ENCODE data around the gene TEX19.
"Not testable (repeated sequence)": the region's sequence is repeated elsewhere in the genome, so short reads cannot be mapped to it uniquely, and the experiment has no call there.

Gene TEX19

DNA sequence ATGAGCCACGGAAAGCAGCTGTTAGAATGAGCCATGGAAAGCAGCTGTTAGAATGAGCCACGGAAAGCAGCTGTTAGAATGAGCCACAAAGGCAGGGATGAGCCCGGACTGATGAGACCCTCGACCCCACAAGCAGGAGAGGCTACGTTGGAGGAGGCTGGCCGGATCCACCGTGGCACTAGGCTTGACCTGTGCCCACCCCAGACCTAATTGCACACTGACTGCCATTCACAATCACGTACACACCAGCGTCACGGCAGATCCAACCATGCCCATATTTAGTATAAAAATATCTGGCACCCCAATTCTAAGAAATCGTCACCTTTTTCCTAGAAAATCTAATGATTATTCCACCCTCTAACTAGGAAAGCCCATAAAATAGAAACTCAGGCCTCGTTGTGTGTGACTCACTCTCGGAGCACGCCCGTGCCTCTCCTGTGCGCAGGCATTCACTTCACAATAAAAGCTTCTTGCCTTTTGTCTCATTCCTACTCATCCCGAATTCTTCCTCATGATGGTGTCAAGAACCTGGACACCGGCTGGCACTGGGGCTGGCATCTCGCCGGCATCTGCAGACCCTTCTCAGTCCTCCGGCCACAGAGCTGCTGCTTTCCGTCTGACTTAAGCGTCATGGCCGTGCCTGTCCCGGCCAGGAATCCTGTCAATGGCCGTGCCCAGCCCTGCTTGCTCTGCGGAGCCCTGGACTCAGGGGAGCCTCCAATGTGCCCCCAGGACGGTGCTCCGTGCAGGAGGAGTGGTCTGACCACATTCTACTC, 20.0 kb upstream of the TEX19 start:
- peak; percentile 91 for DNase-seq

DNA sequence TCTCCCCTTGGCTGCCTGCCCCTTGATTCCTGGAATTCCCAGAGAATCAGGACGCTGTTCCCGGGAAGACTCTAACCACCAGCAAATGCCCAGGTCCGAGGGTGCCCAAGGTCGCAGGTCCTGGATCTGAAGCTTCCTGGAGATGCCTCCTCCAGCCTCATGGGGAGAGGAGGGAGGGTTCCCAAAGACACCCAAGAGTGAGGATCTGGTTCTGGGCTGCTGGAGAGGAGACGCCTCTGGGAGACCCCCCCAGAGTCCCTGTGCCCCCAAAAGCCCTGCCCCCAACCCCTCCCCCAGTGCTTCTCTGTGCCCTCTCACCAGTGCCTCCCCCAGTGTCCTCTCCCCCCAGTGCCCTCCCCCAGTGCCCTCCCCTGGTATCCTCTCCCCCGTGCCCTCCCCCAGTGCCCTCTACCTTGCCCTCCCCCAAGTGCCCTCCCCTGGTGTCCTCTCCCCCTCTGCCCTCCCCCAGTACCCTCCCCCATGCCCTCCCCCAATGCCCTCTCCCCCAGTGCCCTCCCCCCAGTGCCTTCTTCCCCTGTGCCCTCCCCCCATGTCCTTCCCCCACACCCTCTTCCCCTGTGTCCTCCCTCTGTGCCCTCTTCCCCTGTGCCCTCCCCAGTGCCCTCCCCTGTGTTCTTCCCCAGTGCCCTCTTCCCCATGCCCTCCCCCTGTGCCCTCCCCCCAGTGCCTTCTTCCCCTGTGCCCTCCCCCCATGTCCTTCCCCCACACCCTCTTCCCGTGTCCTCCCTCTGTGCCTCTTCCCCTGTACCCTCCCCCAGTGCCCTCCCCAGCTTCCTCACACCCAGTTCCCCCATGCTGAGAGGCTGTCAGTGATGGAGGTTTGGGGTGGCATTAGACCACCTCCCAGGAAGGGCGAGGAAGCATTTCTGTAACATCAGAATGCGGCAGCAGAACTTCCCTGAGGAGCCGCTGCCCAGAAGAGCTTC, 19.1 kb upstream of the TEX19 start:
- no peak for DNase-seq

DNA sequence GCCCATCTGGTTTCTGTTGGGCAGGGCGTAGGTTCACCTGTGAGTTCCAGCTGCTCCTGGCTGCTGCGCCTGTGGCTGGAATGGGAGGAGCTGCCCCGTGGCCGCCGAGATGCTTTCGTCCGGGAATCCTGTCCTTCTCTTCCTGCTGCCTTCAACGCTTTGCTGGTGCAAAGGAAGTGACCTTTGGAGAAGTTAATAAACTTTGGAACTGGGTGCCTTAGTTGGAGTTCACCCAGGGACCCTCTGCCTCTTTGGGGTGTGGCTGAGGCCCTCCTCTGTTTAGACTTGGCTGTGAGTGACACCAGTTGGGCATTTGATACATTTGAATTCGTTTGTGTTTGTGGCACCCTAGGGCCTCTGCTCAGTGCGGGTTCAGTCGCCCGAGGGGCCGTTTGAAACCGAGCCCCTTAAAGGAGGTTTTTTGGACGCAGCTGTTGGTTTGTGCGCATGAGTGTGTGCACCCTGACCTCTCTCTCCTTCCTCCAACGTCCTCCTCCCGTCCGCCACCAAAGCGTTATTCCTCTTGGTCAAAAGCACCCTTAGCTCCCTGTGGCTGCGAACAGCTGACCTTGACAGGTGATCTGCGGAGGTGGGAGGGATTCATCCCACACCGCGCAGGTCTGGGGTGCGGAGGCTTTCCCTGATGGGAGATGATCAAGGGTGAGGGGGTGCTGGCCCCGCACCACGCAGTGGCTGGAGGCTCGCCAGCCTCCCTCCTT, 16.5 kb upstream of the TEX19 start:
- no peak for DNase-seq

DNA sequence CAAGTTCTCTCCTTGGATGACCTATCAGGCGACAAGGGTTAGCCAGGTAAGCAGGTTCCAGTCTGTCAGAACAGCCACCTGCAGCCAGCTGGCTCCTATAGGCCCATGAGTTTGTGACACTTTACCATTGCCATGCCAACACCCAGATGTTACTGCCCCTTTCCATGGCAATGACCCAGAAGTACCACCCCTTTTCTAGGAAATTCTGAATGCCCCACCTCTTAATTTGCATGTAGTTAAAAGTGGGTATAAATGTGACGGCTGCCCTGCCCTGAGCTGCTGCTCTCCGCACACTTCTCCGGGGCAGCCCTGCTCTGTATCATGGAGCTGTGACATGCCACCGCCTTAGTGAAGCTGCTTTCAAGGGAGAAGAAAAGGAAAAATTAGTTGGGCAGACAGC, 15.5 kb upstream of the TEX19 start:
- DNase-seq = peak; percentile 28

DNA sequence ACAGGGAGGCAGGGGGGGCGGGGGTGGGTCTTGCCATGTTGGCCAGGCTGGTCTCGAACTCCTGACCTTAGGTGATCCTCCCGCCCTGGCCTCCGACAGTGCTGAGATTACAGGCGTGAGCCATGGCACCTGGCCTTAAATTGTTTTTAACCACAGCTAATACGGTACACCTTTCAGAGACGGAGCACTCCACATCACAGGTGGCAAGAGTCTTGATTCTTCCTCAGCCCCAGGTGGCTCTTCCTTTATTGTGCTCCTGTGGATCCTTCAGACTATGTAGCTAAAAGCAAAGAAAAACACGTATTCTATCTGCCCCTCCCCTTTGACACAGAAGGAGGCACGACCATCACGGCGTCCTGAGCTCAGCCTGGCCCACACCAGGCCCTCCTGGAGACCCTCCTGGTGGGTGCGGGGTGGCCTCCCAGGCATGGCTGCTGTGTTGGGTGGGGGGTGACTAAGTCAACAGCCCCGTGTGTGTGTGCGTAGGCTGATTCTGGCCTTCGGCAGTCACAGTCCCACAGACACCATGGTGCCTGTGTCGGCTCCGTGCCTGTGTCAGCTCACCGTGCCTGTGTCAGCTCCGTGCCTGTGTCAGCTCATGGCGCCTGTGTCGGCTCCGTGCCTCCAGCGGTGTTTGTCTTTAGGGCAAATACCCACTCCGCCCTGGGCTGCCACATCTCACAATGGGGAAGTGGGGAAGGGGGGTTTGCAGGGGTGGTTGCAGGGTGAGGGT, 14.7 kb upstream of the TEX19 start:
- no peak for DNase-seq

DNA sequence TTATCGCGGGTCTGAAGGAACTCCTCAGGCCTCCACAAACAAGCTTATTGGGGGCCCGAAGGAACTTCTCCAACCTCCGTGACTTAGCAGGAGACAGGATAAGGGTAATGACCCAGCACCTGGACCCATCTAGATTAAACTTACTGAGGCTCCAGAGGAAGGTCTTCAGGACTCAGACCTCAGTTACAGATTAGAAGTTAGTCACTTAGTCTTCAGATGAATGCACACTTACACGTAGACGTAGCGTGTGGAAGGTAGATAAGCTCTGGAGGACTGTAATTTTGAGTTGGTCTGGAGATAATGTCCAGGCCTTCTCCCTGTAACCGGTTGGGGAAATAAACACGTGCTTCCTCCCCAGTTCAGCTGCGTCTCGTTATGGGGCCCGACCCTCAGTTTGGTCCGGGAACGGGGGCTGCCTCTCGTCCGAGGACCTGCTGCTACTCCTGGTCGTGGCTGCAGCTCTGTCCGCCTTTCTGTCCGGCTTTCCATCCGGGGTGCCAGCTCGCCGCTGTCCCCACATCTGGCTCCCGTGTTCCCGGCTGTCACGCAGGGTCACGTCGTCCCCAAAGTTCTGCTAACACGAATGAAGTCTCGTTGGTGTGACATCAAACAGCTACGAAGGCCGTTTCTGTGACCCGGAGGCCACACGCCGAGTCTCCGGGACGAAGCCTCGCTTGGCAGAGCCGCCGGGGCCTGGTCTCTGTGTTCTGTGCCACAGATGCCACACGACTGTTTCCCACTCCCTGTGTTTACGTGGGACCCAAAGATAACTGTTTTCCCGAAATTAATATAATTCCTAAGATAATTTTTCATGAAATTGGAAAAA, 13.7 kb upstream of the TEX19 start:
- peak; percentile 70 for DNase-seq

DNA sequence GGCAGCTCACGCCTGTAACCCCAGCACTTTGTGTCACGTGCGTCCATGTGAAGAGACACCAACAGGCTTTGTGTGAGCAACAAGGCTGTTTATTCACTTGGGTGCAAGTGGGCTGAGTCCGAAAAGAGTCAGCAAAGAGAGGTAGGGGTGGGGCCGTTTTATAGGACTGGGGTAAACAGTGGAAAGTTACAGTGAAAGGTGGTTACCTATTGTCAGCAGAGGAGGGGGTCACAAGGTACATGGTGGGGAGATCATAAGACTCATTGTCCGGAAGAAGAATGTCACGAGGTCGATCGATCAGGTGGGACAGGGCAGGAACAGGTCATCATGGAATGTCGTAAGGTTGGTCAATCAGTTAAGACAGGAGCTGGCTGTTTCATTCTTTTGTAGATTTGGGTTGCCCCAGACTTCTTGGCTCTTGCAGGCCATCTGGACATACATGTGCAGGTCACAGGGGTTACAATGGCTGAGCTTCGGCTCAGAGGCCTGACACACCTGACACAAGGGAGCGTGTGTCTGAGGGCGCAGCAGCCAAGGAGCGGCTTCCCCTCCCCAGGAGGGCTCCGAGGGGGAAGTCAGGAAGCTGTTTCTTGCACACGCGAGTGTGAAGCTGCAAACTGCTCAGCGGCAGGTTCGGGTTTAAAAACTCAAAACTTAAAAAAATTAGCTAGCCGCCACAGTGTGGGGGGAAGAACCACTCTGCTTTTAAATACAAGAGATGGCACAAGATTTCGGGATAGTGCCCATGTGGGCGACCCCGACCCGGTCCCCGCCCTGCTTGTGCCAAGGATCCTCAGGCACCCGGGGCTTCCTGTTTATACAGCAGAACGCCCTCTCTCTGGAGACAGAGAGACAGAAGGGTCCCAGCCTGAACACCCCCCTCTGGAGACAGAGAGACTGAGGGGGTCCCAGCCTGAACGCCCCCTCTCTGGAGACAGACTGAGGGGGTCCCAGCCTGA, 12.4 kb upstream of the TEX19 start:
- no peak for DNase-seq

DNA sequence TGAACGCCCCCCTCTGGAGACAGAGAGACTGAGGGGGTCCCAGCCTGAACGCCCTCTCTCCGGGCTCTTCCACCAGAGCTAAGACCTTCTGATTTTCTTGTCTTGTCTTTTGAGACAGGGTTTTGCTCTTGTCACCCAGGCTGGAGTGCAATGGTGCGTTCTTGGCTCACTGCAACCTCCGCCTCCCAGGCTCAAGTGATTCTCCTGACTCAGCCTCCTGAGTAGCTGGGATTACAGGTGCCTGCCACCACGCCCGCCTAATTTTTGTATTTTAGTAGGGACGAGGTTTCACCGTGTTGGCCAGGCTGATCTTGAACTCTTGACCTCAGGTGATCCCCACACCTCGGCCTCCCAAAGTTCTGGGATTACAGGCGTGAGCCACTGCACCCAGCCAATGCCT, 11.1 kb upstream of the TEX19 start:
- DNase-seq = not testable (repeated sequence)

DNA sequence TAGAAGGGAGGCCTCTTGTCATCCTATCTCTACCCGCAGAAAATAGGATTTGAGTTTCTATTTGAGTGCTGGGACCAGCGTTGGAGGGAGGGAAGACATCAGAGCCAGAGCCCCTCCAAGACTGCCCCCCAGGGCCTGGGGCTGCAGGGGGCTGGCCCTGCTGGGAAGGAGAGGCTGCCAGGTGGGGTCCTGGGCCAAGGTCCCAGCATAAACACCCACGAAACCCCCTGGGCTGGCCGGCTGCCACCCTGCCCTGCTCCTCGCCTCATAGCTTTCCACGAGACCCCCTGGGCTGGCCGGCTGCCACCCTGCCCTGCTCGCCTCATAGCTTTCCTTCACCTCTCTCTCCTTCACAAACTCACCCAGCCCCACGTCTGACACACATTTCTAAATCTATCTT, 10.6 kb upstream of the TEX19 start:
- DNase-seq = no peak

DNA sequence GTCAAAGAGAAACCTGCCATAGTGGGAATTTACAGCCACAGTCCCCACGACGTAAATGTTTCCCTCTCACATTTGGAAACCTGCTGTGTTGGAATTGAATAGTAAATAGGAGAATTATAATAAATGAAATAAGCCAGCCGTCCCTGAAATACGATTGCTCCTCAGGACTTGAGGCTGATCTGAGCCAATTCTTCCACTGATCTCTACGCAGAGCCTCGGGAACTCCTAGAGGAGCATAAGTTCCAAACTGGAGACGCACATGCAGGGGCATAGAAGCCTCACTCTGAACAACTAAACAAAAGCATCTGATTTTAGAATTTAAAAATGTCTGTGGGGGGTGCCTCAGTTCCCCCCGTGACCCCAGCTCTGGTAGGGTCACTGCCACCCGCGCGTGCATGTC, 10.2 kb upstream of the TEX19 start:
- DNase-seq = no peak

DNA sequence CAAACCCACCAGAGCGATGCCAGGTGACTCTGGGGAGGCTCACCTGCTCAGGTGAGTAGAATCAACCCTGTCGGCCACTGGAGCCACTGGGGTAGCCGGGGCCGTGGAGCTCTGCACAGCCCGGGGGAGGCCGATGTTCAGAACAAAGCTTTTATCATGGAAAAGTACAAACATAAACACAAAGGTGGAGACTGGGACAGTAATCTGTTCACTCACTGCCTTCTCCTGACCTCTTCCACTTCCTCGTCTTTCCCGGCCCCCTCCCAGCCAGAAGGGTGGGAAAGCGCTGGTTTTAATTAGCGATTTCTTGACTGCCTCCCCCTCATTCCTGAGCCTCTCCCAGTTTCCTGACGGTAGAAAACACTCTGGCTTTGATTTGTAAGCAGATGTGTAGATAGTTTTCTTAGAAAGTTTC, 9.8 kb upstream of the TEX19 start:
- no peak for DNase-seq

DNA sequence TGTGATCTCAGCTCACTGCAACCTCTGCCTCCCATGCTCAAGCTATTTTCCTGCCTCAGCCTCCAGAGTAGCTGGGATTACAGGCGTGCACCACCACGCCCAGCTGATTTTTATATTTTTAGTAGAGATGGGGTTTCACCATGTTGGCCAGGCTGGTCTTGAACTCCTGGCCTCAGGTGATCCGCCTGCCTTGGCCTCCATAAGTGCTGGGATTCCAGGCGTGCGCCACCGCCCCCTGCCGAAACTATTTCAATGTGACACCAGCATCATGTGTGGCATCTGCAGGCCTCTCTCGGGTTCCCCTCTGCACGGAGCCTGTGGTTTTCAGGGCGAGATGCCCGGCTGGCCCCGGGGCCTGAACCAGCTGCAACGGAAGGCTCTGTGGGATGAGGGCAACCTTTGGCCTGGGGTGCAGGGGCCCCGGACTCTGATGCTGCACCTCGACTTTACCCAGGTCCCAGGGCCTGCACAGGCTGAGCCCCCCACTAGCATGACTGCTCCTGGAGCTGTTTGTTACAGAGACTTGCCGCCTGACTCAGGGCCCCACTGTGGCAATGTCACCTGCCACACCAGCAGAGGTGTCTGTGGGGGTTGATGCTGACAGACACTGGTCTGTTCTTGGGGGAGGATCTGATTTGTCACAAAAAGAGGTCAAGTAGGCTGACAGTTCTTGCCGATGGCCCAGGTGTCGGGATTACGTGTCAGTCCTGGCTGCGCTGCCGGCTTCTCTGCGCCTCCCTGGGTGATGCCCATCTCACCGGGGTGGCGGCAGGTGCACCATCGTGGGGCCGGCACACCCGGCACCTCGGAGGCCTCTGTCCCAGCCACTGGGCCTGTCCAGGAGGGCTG, 8.6 kb upstream of the TEX19 start:
- peak; percentile 82 for DNase-seq

DNA sequence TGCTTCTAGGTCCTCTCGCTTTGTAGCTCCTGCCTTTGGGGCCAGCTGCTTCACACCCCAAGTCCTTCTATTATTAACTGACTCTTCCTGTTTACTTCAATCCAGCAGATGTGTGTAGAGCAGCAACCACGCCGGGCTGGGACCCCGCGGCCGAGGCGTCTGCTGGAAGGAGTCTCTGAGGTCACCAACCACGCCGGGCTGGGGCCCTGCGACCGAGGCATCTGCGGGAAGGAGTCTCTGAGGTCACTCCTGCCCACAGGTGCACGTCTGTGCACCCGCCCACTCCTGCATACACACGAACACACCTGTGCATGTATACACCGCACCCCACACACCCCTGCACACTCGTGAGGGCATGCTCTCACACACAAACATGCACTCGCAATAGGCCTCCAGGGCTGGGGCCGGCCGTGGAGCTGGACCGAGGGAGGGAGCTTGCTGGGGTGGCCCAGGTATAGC, 7.8 kb upstream of the TEX19 start:
- DNase-seq = no peak

DNA sequence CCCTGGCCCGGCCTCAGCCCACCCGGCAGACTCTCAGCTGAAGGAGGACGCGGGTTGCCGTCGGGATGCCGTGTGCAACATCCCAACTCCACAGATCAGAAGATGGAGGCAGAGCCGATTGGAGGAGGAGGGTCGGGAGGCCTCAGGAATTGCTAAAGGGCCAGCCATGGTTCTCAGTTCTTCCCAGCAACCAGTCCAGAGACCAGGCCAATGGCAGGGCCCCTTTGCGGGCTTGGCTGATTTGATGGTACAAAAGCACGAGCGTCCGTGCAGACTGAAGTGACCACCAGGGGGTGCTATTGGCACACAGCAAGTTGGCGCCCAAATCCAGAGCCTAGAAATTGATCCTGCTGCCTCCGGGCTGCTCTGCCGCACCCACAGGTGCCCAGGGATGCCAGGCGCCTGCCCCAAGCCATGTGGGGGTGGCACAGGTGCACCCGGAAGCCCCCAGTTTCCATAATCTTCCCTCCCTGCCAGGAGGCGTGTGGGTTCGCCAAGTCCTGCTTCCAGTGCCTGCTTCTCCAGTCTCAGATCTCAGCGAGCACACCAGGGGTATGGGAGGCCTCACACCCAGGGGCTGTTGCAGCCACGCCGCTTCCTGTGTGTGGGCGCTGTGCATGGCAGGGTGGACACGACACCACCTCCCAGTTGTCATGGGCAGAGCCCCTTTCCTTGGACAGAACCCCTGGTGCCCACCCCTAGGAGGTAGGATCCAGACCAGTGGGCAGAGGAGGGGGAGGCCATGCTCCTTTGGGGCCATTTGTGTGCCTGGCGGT, 7.1 kb upstream of the TEX19 start:
- DNase-seq = peak; percentile 90

DNA sequence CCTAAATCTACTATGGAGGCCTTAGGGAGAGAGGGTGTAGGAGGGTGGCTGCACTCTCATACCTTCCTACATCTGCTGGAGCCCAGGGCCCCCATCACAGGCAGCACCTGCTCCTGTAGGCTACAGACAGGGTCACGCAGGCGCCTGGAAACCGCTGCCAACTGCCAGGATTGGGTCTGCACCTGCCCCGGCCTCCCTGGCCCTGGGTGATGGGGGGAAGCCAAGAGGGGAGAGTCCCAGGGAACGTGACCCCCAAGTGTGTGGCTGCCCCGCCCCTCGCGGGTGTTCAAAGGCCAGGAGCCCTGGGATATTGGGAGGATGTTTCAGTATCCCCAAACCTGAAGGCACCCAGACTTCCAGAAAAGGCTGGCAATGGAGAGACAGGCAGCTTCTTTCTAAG, 5.6 kb upstream of the TEX19 start:
- DNase-seq = no peak

DNA sequence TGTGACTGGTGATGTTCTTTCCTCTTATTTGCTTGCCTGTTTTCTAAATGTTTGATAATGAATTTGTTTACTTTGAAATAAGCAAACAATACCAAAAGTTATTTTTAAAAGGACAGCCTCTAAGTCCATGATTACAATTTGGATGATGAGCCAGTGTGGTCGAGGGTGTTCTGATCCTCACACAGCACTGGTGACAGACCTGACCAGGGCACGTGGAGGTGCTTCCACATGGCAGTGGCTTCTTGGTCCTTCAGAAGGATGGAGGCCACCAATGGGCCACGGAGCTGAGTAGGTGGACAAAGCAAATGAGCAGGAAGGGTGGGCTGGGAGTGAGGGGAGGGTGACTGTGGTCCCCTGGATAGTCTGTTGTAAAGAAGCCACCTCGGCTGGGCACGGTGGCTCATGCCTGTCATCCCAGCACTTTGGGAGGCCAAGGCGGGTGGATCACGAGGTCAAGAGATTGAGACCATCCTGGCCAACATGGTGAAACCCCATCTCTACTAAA, 4.2 kb upstream of the TEX19 start:
- DNase-seq = no peak

DNA sequence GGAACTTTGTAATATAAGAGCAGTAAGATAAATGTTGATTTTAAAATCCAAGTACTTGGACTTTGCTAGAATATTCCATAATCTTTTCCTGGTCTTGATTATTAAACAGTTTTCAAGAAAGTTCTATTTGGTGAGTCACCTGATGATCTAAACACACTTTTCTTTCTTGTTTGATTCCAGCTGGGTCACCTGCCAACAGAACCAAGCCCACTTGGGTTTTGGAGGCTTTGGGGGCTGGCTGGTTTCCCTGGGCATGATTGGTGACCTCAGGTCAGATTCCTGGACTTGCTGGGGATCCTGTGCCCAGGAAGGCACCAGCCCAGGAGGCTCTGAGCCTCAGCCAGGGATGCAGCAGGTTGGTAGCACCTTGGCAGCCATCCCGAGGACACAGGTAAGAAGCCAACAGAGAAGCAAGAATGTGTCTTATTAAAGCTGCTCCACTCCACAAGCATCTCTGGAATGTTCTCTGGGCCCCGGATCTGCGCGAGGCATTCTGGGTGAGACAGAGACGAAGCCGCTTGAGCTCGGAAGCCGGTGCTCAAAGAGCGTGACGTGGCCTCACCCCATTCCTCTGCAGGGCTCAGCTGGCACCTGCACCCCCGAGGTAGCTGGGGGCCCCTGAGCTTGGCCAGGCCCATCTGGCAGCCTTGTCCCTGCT, 3.1 kb upstream of the TEX19 start:
- DNase-seq = no peak

DNA sequence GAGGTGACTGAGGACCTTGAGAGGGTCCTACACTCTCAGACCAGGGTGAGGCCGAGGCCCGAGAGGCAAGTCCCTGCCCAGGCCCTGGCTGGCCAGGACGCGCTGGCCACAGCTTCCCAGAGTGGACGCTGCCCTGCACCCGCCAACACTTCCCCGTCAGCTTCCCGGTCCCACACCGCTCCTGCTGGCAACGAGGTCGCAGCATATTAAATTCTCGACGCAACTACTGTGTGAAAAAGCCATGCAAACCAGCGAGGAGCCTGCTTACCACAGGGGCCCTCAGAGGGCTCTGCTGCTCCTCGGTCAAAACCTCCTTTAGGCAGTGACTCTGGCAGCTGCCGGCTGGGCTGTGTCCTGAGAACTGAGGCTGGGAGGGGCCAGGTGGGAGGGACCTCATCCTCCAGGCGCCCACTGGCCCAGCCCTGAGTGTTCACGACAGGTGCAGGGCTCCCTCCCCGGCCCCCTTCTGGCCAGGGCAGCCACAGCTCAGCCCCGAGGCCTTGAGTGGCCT, 2.1 kb upstream of the TEX19 start:
- no peak for DNase-seq
